OCI-LY7 (cell line): ENCODE data around the gene P4HTM. TPM values are rescaled to one million over a fixed set of nuclear protein-coding genes. Genes with fewer than 3 reads are reported as not detected.
"Not testable (repeated sequence)": the region's sequence is repeated elsewhere in the genome, so short reads cannot be mapped to it uniquely, and the experiment has no call there.

Experiments
- BruUV-seq: library from RNA; stranded (reverse); fragments of 400-500 nt; replicated peaks from 2 replicates; lab custom pipeline; 2021; lab: Mats Ljungman, UMichigan
- CTCF ChIA-PET: fragments of 300-600 bp; sonication (Branson Sonifier 250); formaldehyde crosslinking; loops from one replicate; lab custom pipeline; 2022; ENCODE audit warnings: antibody characterized with exemption; ENCODE audit not compliant: unreplicated experiment; lab: Charles Lee
- POLR2A ChIA-PET: fragments of 300-600 bp; sonication (Branson Sonifier 250); formaldehyde crosslinking; loops from one replicate; lab custom pipeline; 2022; ENCODE audit warnings: antibody characterized with exemption; lab: Charles Lee
- DNase-seq: peaks from one replicate; pipeline ENCODE4 v3.0.0-alpha.2; 2015; ENCODE audit warnings: low spot score
- H2AFZ ChIP-seq: fragments of 200-600 bp; sonication (generic), shearing (Covaris generic); 2 replicates; pipeline ENCODE4 v1.6.1; 2014; ENCODE audit warnings: mild to moderate bottlenecking, antibody characterized with exemption, low read length, moderate library complexity
- H3K27ac ChIP-seq: fragments of 200-600 bp; sonication (generic); 2 replicates; pipeline ENCODE4 v1.5.1; 2014; ENCODE audit warnings: mixed run types, low read depth, mild to moderate bottlenecking, moderate library complexity, low read length, inconsistent platforms; ENCODE audit not compliant: poor library complexity, severe bottlenecking
- H3K36me3 ChIP-seq: fragments of 200-600 bp; sonication (generic); 2 replicates; pipeline ENCODE4 v1.6.1; 2014; ENCODE audit warnings: mild to moderate bottlenecking, antibody characterized with exemption, low read length, moderate library complexity, mixed read lengths; ENCODE audit not compliant: insufficient read depth
- H3K4me1 ChIP-seq: fragments of 200-600 bp; sonication (generic); 2 replicates; pipeline ENCODE4 v1.5.1; 2014; ENCODE audit warnings: mild to moderate bottlenecking, low read length; ENCODE audit not compliant: insufficient read depth, poor library complexity, severe bottlenecking
- H3K4me2 ChIP-seq: fragments of 200-600 bp; sonication (generic); 2 replicates; pipeline ENCODE4 v1.6.1; 2014; ENCODE audit warnings: mild to moderate bottlenecking, low read length
- H3K4me3 ChIP-seq: fragments of 200-600 bp; sonication (generic); 2 replicates; pipeline ENCODE4 v1.5.1; 2014; ENCODE audit warnings: mild to moderate bottlenecking, low read depth, low read length; ENCODE audit not compliant: poor library complexity, severe bottlenecking
- H3K79me2 ChIP-seq: fragments of 200-600 bp; sonication (generic); 2 replicates; pipeline ENCODE4 v1.6.1; 2016; ENCODE audit warnings: low read depth, mild to moderate bottlenecking, low read length, moderate library complexity, mixed read lengths; ENCODE audit not compliant: insufficient read depth
- H3K9me2 ChIP-seq: fragments of 200-600 bp; sonication (generic); 2 replicates; pipeline ENCODE4 v1.6.1; 2016; ENCODE audit warnings: mild to moderate bottlenecking, low read length, mixed read lengths; ENCODE audit not compliant: insufficient read depth
- H3K9me3 ChIP-seq: fragments of 200-600 bp; sonication (generic); 2 replicates; pipeline ENCODE4 v1.6.1; 2014; ENCODE audit warnings: mild to moderate bottlenecking, mixed run types, low read length, mixed read lengths
- H4K20me1 ChIP-seq: fragments of 200-600 bp; sonication (generic); 2 replicates; pipeline ENCODE4 v1.6.1; 2014; ENCODE audit warnings: mild to moderate bottlenecking, antibody characterized with exemption, low read length, moderate library complexity, mixed read lengths; ENCODE audit not compliant: insufficient read depth
- EZH2phosphoT487 ChIP-seq: fragments of 200-600 bp; sonication (generic); IDR thresholded peaks from 2 replicates; pipeline ENCODE4 v1.6.1; 2018; ENCODE audit warnings: low read depth, borderline replicate concordance, mild to moderate bottlenecking, mixed run types, antibody characterized with exemption, low read length, moderate library complexity, mixed read lengths
- intact Hi-C: fragments of 100-400 bp; cut with micrococcal nuclease; formaldehyde crosslinking; loops from one replicate; pipeline ENCODE4 v1.10.0; 2022; ENCODE audit not compliant: unreplicated experiment
- total RNA-seq, 2 experiments: library from RNA; depleted of rRNA in 1 of 2; stranded (reverse); fragments of >200 nt in 1 of 2; shearing (Covaris generic) in 1 of 2; gene quantifications; 2 replicates each; pipeline ENCODE4 v1.2.3, GENCODE V29; 2014 to 2022
- TF ChIP-seq, protein P1 (sequence below): fragments of 200-600 bp; sonication (generic); conservative IDR thresholded peaks from 2 replicates; pipeline ENCODE4 v1.5.1; 2014; ENCODE audit warnings: mild to moderate bottlenecking, antibody characterized with exemption, low read length, moderate library complexity, mixed read lengths

Gene P4HTM
- total RNA-seq, 2 experiments from 2014 or later = 36.9 to 45.3 TPM

DNA sequence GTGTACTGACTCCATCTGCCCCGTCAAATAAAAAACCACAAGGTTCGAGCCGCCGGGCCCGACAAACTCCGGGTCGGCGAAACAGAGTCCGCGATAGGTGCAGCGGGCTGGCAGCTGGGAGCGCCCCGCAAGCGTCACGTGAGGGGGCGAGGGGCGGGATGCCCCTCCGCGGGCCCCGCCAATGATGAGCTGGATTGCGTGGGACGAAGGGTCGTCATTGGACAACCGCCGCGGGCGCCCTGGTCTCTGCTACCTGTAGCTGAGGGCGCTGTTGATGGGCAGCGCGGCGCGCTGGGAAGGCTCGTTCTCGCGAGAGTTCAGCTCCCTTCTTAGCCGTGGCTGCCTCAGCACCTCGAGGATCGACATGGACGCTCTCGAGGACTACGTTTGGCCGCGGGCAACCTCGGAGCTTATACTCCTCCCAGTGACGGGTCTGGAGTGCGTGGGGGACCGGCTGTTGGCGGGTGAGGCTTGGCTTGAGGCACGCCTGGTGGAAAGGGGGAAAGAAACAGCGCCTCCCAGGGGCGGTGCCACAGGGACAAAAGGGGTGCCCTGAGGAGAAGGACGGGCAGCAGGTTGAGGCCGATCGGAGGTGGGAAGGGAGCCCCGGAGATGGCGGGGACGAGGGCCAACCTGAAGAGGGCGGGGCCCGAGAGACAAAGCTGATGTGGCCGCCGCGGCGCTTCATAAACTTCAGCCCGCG lies 17.2 kb downstream of the P4HTM start, which contains the start of gene WDR6:
Gene WDR6 (plus strand): TSS at position 324 of the 703 bp plus-strand sequence. CDS start 41 bp downstream, at position 365.
- no TSS peak for BruUV-seq
- no peaks in the 10 kb centered on the region for H3K9me2 ChIP-seq
- no peaks in the 10 kb centered on the region for H3K9me3 ChIP-seq
- H3K4me1 ChIP-seq = peaks cover 18% of the 10 kb centered on the region
- H3K36me3 ChIP-seq = peaks cover 15% of the 10 kb centered on the region
- peak within 1 kb of the TSS; percentile 49 for H2AFZ ChIP-seq
- peaks cover 21% of the 10 kb centered on the region; the same call in 1 of the 2 replicates for H3K79me2 ChIP-seq
- peak within 1 kb of the TSS; percentile 78 for H3K4me3 ChIP-seq
- TF ChIP-seq, protein P1, sequence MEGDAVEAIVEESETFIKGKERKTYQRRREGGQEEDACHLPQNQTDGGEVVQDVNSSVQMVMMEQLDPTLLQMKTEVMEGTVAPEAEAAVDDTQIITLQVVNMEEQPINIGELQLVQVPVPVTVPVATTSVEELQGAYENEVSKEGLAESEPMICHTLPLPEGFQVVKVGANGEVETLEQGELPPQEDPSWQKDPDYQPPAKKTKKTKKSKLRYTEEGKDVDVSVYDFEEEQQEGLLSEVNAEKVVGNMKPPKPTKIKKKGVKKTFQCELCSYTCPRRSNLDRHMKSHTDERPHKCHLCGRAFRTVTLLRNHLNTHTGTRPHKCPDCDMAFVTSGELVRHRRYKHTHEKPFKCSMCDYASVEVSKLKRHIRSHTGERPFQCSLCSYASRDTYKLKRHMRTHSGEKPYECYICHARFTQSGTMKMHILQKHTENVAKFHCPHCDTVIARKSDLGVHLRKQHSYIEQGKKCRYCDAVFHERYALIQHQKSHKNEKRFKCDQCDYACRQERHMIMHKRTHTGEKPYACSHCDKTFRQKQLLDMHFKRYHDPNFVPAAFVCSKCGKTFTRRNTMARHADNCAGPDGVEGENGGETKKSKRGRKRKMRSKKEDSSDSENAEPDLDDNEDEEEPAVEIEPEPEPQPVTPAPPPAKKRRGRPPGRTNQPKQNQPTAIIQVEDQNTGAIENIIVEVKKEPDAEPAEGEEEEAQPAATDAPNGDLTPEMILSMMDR = peak; percentile 73
- TF ChIP-seq EZH2phosphoT487 = no peak
- peak; percentile 99 for DNase-seq
- peak within 1 kb of the TSS; percentile 74 for H3K27ac ChIP-seq
- CTCF ChIA-PET = interaction anchor here (0.6 to 1.4 kb wide), 6 partner anchors 10 to 96 kb away, joined by 3 to 9 read pairs (median 4); no protein-coding TSS in a partner anchor
- intact Hi-C loops = loop anchor here (2.0 to 5.0 kb wide), 2 partner anchors 16 to 85 kb away; partner anchors contain the start of genes P4HTM and QRICH1
- peak within 1 kb of the TSS; percentile 99 for H3K4me2 ChIP-seq
- peaks cover 9% of the 10 kb centered on the region; the same call in 1 of the 2 replicates for H4K20me1 ChIP-seq
- POLR2A ChIA-PET = interaction anchor here (0.6 to 3.2 kb wide), 13 partner anchors 10 to 97 kb away, joined by 3 to 42 read pairs (median 4); partner anchors contain the start of genes DALRD3, IMPDH2, NDUFAF3 and P4HTM

DNA sequence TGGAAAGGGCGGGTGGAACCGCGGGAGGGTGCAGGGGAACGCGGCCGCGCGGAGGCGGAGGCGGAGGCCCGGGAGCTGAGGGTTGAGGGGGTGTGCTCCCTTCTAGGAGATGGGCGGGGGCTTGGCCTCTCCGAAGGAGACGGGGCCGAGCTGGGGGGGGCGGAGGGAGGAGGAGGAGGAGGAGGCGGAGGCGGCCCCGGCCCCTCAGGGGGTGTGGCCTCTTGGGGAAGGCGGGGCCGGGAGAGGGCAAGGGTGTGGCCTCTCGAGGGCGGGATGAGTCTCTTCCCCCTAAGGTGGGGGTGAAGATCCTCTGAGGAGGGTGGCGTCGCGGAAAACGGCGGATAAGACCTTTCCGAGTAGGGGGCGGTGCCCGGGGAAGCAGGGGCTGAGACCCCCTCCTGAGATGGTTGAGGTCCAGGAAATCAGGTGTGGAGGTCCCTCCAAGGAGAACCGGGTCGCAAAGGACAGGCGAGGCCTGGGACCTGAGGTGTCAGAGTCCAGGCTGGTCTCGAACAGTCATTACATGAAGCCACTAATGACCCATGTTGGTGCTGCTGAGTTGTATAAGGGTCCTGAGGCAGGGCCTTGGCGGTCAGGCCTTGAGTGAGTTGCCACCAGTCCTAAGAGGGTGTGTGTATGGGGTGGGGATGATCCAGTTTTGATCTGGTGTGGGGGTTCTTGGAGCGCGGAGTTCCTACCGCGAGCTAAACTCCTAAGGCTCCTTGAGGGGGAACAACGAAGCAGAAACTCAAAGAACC lies 17.9 kb downstream of the P4HTM start:
- ChIA-PET CTCF (interaction anchor here (1.0 to 1.4 kb wide), 3 partner anchors 10 to 20 kb away, joined by 3 to 9 read pairs (median 9); no protein-coding TSS in a partner anchor), POLR2A (interaction anchor here (0.5 to 3.2 kb wide), 11 partner anchors 12 to 1030 kb away, joined by 3 to 42 read pairs (median 4); partner anchors contain the start of genes IMPDH2, NDUFAF3, P4HTM and QARS1)
- Histone ChIP-seq H3K36me3 (peaks cover 21% of the 10 kb centered on the region), H4K20me1 (peaks cover 9% of the 10 kb centered on the region; the same call in 1 of the 2 replicates), H3K9me2 (no peaks in the 10 kb centered on the region), H3K27ac (peak overlapping the region; percentile 74), H3K79me2 (peaks cover 21% of the 10 kb centered on the region; the same call in 1 of the 2 replicates), H2AFZ (peak overlapping the region; percentile 35; the same call in 1 of the 2 replicates), H3K9me3 (no peaks in the 10 kb centered on the region), H3K4me2 (peak overlapping the region; percentile 99), H3K4me1 (peaks cover 18% of the 10 kb centered on the region), H3K4me3 (peak overlapping the region; percentile 78)
- intact Hi-C loops = loop anchor here (2.0 to 5.0 kb wide), 2 partner anchors 17 to 84 kb away; partner anchors contain the start of genes P4HTM and QRICH1
- no TSS peak for BruUV-seq
- DNase-seq = peak; percentile 93
- TF ChIP-seq, protein P1 = no peak
- TF ChIP-seq EZH2phosphoT487 = no peak

DNA sequence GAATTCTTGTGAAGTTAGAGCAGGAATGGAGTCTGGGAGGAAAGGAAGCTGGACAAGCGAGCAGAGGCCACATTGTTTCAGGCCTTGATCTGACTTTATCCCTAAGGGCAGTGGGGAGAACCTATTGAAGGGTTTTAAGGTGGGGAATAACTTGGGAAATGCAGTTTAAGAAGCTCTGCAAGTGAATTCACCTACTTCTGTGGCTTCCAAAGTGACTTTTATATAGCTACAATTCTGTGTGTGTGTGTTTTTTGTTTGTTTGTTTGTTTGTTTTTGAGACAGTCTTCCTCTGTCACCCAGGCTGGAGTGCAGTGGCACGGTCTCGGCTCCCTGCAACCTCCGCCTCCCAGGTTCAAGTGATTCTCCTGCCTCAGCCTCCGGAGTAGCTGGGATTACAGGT lies 18.6 kb downstream of the P4HTM start:
- POLR2A ChIA-PET = interaction anchor here (0.7 to 3.2 kb wide), 3 partner anchors 13 to 694 kb away, joined by 3 to 42 read pairs (median 3); partner anchors contain the start of gene NDUFAF3
- H4K20me1 ChIP-seq, H3K9me2 ChIP-seq, H2AFZ ChIP-seq, CTCF ChIA-PET, BruUV-seq, H3K9me3 ChIP-seq, DNase-seq: not testable (repeated sequence)
- Histone ChIP-seq H3K4me3 (peak overlapping the region; percentile 78), H3K4me2 (peak overlapping the region; percentile 99), H3K36me3 (peaks cover 28% of the 10 kb centered on the region), H3K79me2 (peaks cover 21% of the 10 kb centered on the region; the same call in 1 of the 2 replicates), H3K27ac (peak overlapping the region; percentile 3), H3K4me1 (peaks cover 18% of the 10 kb centered on the region)
- intact Hi-C loops = loop anchor here (5.0 kb wide), 1 partner anchor 84 kb away; the partner anchor contains the start of gene QRICH1
